GM12878 (cell line): ENCODE data around the gene IFI30. TPM values are rescaled to one million over a fixed set of nuclear protein-coding genes. Genes with fewer than 3 reads are reported as not detected.

Experiments used
- ATAC-seq: fragments of 200-7000 bp; cut with Tn5 transposase; 3 replicates; pipeline ENCODE4 v1.9.1; 2020; ENCODE audit warnings: mild to moderate bottlenecking, moderate library complexity
- BruUV-seq: library from RNA; stranded (reverse); fragments of 400-500 nt; replicated peaks from 2 replicates; lab custom pipeline; 2021; lab: Mats Ljungman, UMichigan
- CTCF ChIA-PET: fragments of 300-600 bp; sonication (Branson Sonifier 250); formaldehyde crosslinking; extraction: SDS; loops from one replicate; lab custom pipeline; 2021; ENCODE audit warnings: inconsistent platforms; lab: Yijun Ruan, JAX
- POLR2A ChIA-PET: fragments of 350-600 bp; formaldehyde crosslinking; extraction: SDS; loops from one replicate; lab custom pipeline; 2021; ENCODE audit warnings: inconsistent platforms; lab: Charles Lee
- RAD21 ChIA-PET: fragments of 300-600 bp; sonication (Branson Sonifier 250); formaldehyde crosslinking; loops from one replicate; lab custom pipeline; 2023; ENCODE audit warnings: antibody characterized with exemption; ENCODE audit not compliant: unreplicated experiment; lab: Charles Lee
- SMC1A ChIA-PET: fragments of 300-600 bp; sonication (Branson Sonifier 250); formaldehyde crosslinking; loops from one replicate; lab custom pipeline; 2023; ENCODE audit not compliant: unreplicated experiment, uncharacterized antibody; lab: Charles Lee
- DNase-seq: peaks from one replicate; pipeline ENCODE4 v3.0.0-alpha.2; 2011; ENCODE audit warnings: low read depth, low spot score
- FAIRE-seq: peaks from 3 replicates; lab custom pipeline; 2011; peaks lifted over from hg19 to GRCh38; lab: Jason Lieb, UNC
- H2AFZ ChIP-seq: 2 replicates; pipeline ENCODE4 v1.6.0; 2011; ENCODE audit warnings: low read depth, low read length, control low read depth; ENCODE audit not compliant: control insufficient read depth
- H3K27ac ChIP-seq: 2 replicates; pipeline ENCODE4 v1.5.1; 2011; ENCODE audit warnings: control low read depth; ENCODE audit not compliant: control insufficient read depth, insufficient read depth
- H3K27me3 ChIP-seq, 2 experiments: replicated peaks in 1 of 2; 2 replicates each; pipeline versions ENCODE4 v1.6.0 to v1.6.1; 2011; ENCODE audit warnings: low read length in 1 of 2; ENCODE audit not compliant: control insufficient read depth in 2 of 2, insufficient read depth in 2 of 2
- H3K36me3 ChIP-seq, 2 experiments: 2 replicates each; pipeline ENCODE4 v1.5.1; 2011; ENCODE audit warnings: low read length in 1 of 2; ENCODE audit not compliant: control insufficient read depth in 2 of 2, insufficient read depth in 2 of 2
- H3K4me1 ChIP-seq: 2 replicates; pipeline ENCODE4 v1.6.1; 2011; ENCODE audit warnings: mild to moderate bottlenecking, low read length, moderate library complexity, mixed read lengths; ENCODE audit not compliant: control insufficient read depth, insufficient read depth
- H3K4me2 ChIP-seq: 2 replicates; pipeline ENCODE4 v1.6.0; 2011; ENCODE audit warnings: control low read depth; ENCODE audit not compliant: control insufficient read depth, insufficient read depth
- H3K4me3 ChIP-seq: fragments of 200-600 bp; sonication (generic); 2 replicates; pipeline ENCODE4 v1.5.1; 2016
- H3K79me2 ChIP-seq: 2 replicates; pipeline ENCODE4 v1.6.0; 2011; ENCODE audit warnings: low read length; ENCODE audit not compliant: control insufficient read depth, insufficient read depth
- H3K9ac ChIP-seq: 2 replicates; pipeline ENCODE4 v1.8.0; 2011; ENCODE audit warnings: low read length, control low read depth, mixed read lengths; ENCODE audit not compliant: control insufficient read depth, insufficient read depth
- H3K9me3 ChIP-seq: replicated peaks from 3 replicates; pipeline ENCODE4 v1.5.1; 2011; ENCODE audit warnings: mild to moderate bottlenecking, low read length; ENCODE audit not compliant: control insufficient read depth, insufficient read depth
- H4K20me1 ChIP-seq: 2 replicates; pipeline ENCODE4 v1.6.0; 2011; ENCODE audit not compliant: control insufficient read depth, insufficient read depth
- ELK1 ChIP-seq: IDR thresholded peaks from 2 replicates; pipeline ENCODE4 v1.6.1; 2012; ENCODE audit warnings: low read depth, low read length, improper control_type of control experiment
- GABPA ChIP-seq: IDR thresholded peaks from 2 replicates; pipeline ENCODE4 v1.6.1; 2014; ENCODE audit warnings: antibody characterized with exemption, low read depth, mild to moderate bottlenecking, inconsistent platforms
- IRF5 ChIP-seq: fragments of 450-650 bp; IDR thresholded peaks from 2 replicates; pipeline ENCODE4 v1.6.1; 2017; ENCODE audit warnings: borderline replicate concordance
- NKRF ChIP-seq: fragments of 450-650 bp; conservative IDR thresholded peaks from 2 replicates; pipeline ENCODE4 v1.6.1; 2017; ENCODE audit warnings: mild to moderate bottlenecking, moderate library complexity
- RAD51 ChIP-seq: fragments of 450-650 bp; IDR thresholded peaks from 2 replicates; pipeline ENCODE4 v1.6.1; 2016; ENCODE audit warnings: moderate library complexity, mild to moderate bottlenecking, inconsistent platforms
- RFX5 ChIP-seq: IDR thresholded peaks from 2 replicates; pipeline ENCODE4 v1.6.1; 2011; ENCODE audit warnings: low read depth, low read length, improper control_type of control experiment
- RUNX3 ChIP-seq: IDR thresholded peaks from 2 replicates; pipeline ENCODE4 v1.6.1; 2012; ENCODE audit warnings: low read length, inconsistent platforms
- SIX5 ChIP-seq: IDR thresholded peaks from 2 replicates; pipeline ENCODE4 v1.6.1; 2011; ENCODE audit warnings: mild to moderate bottlenecking, low read depth, low read length, moderate library complexity; ENCODE audit not compliant: severe bottlenecking
- SREBF2 ChIP-seq: IDR thresholded peaks from 2 replicates; pipeline ENCODE4 v1.6.1; 2012; ENCODE audit warnings: mild to moderate bottlenecking, low read length
- TCF7 ChIP-seq: IDR thresholded peaks from 2 replicates; pipeline ENCODE4 v1.6.1; 2014; ENCODE audit warnings: antibody characterized with exemption, borderline replicate concordance
- ZNF384 ChIP-seq: IDR thresholded peaks from 2 replicates; pipeline ENCODE4 v1.6.1; 2012; ENCODE audit warnings: low read depth, mild to moderate bottlenecking, low read length, improper control_type of control experiment, borderline replicate concordance
- WGBS: methylation state at CpG from one replicate; pipeline ENCODE4 v1.1.6; 2016; ENCODE audit warnings: low lambda C conversion rate; ENCODE audit not compliant: insufficient replicate concordance, insufficient coverage; ENCODE audit errors: missing lambda C conversion rate; 5-methylcytosine and 5-hydroxymethylcytosine counted together
- in situ Hi-C: fragments of 300-500 bp; cut with MboI; formaldehyde crosslinking; loops from 9 replicates; pipeline ENCODE4 v1.14.3; 2018; ENCODE audit warnings: mixed read lengths
- intact Hi-C: fragments of 100-400 bp; cut with micrococcal nuclease; formaldehyde crosslinking; loops from one replicate; pipeline ENCODE4 v1.14.2; 2022; ENCODE audit not compliant: unreplicated experiment
- polyA plus RNA-seq, 11 experiments: library from polyadenylated mRNA; depleted of rRNA in 4 of 11; unstranded in 6 of 11; stranded (reverse) in 5 of 11; fragments of >200 nt; fragmentation: Nextera tagmentation in 4 of 11; fragmentation: Illumina TruSeq in 1 of 11; extraction: Ambion mirVana in 4 of 11; extraction: Trizol in 1 of 11; gene quantifications; 1 replicate in 1 of 11; 2 replicates in 10 of 11; pipeline versions ENCODE4 v1.2.1 to v1.2.3, GENCODE V29; 2011 to 2016; ENCODE audit warnings: inconsistent platforms in 2 of 11, missing spikeins in 2 of 11, low read depth in 1 of 11
- total RNA-seq, 4 experiments: library from RNA; depleted of rRNA in 3 of 4; stranded (reverse); fragments of >200 nt in 3 of 4; fragmentation: Illumina TruSeq in 1 of 4; extraction: Trizol in 1 of 4; gene quantifications; 2 replicates each; pipeline versions ENCODE4 v1.2.1 to v1.2.3, GENCODE V29; 2013 to 2021

The IFI30 gene
- total and polyA plus RNA-seq, 10 of the 15 experiments (the other 5 are each of a cell fraction or from before 2014, with no cell fraction given), result 221 to 1,112 (median 451) TPM

DNA sequence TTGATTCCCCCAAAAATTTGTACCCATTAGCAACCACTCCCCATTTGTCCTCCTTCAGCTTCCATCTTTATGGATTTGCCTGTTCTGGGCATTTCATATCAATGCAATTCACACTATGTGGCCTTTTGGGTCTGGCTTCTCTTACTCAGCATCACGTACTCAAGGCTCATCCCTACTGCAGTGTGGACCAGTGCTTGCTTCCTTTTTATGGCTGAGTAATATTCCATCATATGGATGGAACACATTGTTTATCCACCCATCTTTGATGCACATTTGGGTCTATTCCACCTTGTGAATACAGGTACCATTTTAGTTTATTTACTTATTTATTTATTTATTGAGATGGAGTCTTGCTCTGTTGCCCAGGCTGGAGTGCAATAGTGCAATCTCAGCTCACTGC is 33.1 kb upstream of the IFI30 start:
- in situ Hi-C loops (no loop called here), intact Hi-C loops (no loop called here)
- Histone ChIP-seq H3K9me3 (no peaks in the 10 kb centered on the region), H3K4me2 (no peak overlapping the region), H2AFZ (no peak overlapping the region), H4K20me1 (no peaks in the 10 kb centered on the region), H3K27me3 (no peaks in the 10 kb centered on the region), H3K4me3 (no peak overlapping the region), H3K27ac (no peak overlapping the region), H3K36me3 (peaks cover 29 to 32% of the 10 kb centered on the region in 2 experiments), H3K4me1 (no peaks in the 10 kb centered on the region), H3K79me2 (no peaks in the 10 kb centered on the region), H3K9ac (no peak overlapping the region)
- ATAC-seq (no peak), FAIRE-seq (no peak), DNase-seq (no peak)
- BruUV-seq, result no TSS peak
- RAD21 ChIA-PET, result no interaction called here
- WGBS, result 96% methylated on average over 1 of the region's 1 CpG
- CTCF ChIA-PET, result no interaction called here
- SMC1A ChIA-PET, result interaction anchor here (1.0 kb wide), 1 partner anchor 12 kb away, joined by 5 read pairs; the partner anchor contains the start of gene PIK3R2
- POLR2A ChIA-PET, result interaction anchor here (3.4 kb wide), 1 partner anchor 11 kb away, joined by 11 read pairs; no protein-coding TSS in a partner anchor
- TF ChIP-seq NKRF (no peak), RUNX3 (no peak)

DNA sequence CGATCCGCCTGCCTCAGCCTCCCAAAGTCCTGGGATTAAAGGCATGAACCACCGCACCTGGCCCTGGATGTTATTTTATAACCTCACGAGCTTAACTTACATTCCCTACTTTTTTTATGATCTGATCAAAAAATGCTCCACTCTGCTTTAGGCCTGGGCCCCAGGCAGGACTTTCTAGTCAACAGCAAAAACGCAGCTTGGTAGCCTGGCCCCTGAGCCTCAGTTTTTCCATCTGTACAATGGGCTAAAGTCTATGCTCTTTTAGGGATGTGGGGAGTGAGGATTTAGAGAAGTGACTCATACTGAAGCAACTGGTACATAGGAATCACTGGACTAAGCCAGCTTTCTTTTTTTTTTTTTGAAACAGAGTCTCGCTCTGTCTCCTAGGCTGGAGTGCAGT is 32.6 kb upstream of the IFI30 start:
- ATAC-seq (no peak), DNase-seq (no peak), FAIRE-seq (no peak)
- H3K36me3 ChIP-seq, result peaks cover 30 to 32% of the 10 kb centered on the region in 2 experiments
- POLR2A ChIA-PET, result interaction anchor here (3.4 kb wide), 1 partner anchor 11 kb away, joined by 11 read pairs; no protein-coding TSS in a partner anchor
- no peaks in the 10 kb centered on the region for H3K4me1 ChIP-seq
- no peak overlapping the region for H2AFZ ChIP-seq
- H3K9me3 ChIP-seq, result no peaks in the 10 kb centered on the region
- CTCF ChIA-PET, result interaction anchor here (1.3 kb wide), 1 partner anchor 11 kb away, joined by 5 read pairs; the partner anchor contains the start of gene PIK3R2
- SMC1A ChIA-PET, result interaction anchor here (1.0 kb wide), 2 partner anchors 12 to 79 kb away, joined by 3 to 5 read pairs; partner anchors contain the start of gene PIK3R2
- 77% methylated on average over 5 of the region's 6 CpGs for WGBS
- no peaks in the 10 kb centered on the region for H3K27me3 ChIP-seq
- BruUV-seq, result no TSS peak
- TF ChIP-seq ZNF384 (no peak), RFX5 (no peak), IRF5 (no peak), GABPA (no peak), SIX5 (no peak), RAD51 (no peak), SREBF2 (no peak), ELK1 (no peak), TCF7 (no peak)
- H3K27ac ChIP-seq, result no peak overlapping the region
- RAD21 ChIA-PET, result no interaction called here
- no peaks in the 10 kb centered on the region for H3K79me2 ChIP-seq
- H3K4me2 ChIP-seq, result no peak overlapping the region
- H4K20me1 ChIP-seq, result no peaks in the 10 kb centered on the region
- H3K9ac ChIP-seq, result no peak overlapping the region
- in situ Hi-C loops (no loop called here), intact Hi-C loops (no loop called here)
- H3K4me3 ChIP-seq, result no peak overlapping the region
